HG03558 (cell line): ENCODE data around the gene PGLYRP2.

Experiments
- ATAC-seq: cut with Tn5 transposase; IDR thresholded peaks from one replicate; pipeline ENCODE4 v1.9.1; 2021; ENCODE audit warnings: moderate number of reproducible peaks; ENCODE audit not compliant: unreplicated experiment; ENCODE audit errors: extremely low read depth

Gene PGLYRP2

DNA sequence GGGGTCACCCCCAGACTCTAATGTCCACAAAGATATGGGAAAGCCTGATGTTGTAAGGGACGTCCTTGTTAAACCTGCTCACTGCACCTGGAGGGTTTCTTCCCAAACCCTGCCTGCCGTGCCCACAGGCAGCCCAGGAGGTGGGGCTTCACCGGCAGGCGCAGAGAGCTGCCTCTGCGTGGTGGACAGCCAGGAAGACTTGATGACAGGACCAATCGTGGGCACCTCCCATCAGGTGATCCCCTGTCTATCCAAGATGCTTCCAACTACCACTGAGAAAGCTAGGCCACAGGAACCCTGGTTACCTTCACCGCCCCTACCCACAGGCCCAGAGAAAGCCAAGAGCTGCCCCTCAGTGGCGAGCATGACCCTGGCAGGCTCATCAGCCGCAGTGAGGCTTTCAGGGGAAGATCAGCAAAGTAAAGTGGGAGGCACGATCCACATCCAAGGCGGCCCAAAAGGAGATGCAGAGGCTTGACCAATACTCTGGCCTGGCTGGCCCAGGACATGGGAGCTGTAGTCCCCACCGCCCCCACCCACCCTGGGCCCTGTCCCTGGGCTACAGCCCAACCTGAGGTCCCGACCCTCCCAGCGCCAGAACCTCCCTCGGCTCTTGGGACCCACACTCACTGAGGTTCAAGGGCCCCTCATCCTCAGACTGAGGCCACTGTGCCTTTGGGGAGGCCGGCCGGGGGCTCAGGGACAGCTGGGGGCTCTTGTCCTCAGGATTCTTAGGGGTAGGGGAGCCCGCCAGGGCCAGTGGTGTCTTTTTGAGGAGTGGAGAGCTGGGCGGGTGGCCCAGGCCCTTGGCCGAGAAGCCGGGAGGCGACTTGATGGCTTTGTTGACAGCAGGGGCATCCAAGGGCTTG lies 50.1 kb downstream of the PGLYRP2 start:
- ATAC-seq: no peak

DNA sequence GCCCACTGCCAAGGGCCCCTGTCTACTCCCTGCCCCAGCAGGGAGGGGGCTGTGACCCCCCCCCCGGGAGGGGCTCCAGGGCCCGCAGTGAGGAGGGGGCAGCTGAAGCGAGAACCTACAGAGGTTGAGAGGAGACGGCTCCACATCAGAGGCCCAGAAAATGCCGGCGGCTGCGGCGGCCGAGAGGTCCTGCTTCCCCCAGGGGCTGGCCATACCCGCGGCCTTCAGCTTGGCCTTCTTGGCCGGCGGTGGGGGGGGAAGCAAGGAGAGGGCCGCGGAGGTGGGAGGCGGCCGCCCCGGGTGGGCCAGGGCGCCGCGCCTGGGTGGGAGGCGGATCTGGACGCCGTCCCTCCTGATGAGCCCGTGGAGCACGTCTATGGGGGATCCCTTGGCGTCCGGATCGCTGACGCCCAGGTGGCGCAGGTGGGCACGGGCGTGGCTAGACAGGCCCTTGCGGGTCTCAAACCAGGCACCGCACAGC lies 51.3 kb downstream of the PGLYRP2 start:
- no peak for ATAC-seq

DNA sequence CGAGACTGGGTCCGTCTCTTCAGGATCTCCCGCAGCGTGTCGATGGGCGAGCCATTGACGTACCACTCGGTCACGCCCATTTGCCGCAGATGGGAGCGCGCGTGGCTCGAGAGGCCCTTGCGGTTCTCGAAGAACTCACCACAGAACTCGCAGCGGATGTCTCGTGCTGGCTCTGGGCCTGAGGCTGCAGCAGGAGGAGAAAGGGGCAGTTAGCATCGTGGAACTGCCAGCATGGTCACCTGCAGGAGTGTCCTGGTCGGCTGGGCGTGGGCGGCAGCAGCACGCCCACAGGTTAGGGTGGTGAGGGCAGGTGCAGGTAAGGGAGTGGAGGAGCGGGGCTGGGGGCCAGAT lies 52.0 kb downstream of the PGLYRP2 start:
- no peak for ATAC-seq

DNA sequence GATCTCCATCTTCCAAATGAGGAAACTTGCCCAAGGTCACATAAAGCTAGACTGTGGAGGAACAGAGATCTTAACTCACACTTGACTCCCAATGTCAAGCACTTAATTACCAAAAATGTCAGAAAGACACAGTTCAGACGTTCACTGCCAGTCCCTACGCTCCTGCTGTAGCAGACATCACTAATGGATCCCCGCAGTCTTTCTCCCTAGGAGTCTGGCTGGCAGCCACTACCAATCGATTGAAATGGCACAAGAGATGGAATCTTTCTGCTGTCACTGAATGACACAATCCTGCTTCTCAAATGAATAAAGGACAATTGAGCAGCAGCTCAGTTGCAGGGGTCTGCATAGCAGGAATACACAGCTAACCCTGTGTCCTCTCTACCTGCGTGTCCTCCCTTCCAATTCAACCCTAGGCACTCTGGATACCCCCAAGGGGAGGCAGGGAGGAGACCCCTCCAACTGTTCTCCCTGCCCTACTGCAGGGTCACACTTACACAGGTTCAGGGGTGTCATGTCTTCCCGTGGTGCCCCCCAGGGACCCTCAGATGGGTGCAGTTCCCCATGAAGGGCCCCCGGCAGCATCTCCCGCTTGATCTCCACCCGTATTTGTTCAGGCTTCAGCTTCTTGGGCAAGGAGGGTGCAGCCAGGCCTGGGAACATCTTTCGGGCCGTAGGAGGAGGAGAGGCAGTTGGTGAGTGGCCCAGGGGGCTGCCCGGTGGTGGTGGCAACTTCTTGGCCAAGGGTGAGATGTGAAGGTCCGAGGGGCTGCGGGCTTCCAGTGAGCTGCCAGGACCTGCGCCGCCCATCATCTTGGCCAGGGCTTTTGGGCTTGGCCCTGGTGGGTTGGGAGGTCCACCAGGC lies 52.6 kb downstream of the PGLYRP2 start:
- ATAC-seq: no peak

DNA sequence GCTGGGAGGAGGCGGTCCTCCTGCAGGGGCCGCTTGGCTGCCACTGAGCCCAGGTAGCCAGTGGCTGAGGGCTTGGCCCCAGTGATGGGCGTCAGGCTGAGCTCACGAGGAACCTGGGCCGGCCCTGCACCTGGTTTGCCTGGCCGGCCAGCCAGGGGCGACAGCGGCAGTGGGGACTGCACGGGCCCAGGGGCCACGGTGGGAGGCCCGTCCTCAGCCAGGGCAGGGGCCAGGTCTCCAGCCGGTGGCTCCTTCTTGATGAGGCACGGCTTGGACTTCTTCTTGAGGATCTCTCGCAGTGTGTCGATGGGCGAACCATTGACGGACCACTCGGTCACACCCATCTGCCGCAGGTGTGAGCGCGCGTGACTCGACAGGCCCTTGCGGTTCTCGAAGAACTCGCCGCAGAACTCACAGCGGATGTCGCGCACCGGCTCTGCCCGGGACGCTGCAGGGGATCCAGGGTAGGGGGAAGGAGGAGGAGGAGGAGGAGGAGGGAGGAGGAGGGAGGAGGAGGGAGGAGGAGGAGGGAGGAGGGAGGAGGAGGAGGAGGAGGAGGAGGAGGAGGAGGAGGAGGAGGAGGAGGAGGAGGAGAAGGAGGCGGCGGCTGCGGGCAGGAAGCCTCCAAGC lies 53.9 kb downstream of the PGLYRP2 start:
- ATAC-seq: no peak

DNA sequence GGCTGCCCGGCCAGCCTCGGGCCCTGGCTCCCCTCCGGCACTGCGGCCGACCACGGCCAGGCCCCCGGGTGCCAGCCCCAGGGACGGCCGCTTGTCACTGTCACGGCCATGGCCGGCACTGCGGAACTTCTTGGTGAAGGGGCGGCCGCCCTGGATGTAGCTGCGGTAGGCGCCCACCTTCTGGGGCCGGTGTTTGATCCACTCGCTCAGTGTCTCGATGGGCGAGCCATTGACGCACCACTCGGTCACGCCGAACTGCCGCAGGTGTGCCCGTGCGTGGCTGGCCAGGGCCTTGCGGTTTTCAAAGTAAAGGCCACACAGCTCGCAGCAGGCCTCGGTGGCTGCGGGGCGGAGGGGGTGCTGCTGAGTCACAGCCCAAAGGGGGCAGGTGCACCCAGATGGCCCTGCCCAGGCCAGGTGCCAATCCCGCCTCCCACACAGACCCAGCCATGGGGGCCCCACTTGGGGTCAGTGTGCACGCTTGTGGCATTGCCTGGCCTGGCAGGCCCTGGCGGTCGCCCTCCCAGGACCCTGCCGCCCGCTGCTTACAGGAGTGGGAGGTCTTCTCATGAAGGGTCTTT lies 54.5 kb downstream of the PGLYRP2 start:
- no peak for ATAC-seq

DNA sequence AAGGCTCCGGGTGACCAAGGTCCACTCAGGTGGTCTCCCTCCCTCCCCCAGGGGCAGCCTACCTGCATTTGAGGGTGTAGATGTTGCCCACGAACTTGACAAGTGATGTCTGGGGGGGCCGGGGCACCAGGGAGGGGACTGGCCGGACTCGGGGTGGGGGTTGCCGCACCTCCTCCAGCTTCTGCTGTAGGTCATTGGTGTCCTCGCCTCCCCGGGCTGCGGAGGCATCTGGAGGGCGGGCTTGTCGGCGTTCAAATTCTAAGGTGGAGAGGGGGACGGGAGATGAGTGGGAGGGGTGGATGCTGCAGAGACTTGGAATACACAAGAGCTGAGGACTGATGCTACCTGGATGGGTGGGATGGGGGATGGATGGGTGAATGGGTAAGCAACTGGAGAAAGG lies 55.2 kb downstream of the PGLYRP2 start:
- no peak for ATAC-seq

DNA sequence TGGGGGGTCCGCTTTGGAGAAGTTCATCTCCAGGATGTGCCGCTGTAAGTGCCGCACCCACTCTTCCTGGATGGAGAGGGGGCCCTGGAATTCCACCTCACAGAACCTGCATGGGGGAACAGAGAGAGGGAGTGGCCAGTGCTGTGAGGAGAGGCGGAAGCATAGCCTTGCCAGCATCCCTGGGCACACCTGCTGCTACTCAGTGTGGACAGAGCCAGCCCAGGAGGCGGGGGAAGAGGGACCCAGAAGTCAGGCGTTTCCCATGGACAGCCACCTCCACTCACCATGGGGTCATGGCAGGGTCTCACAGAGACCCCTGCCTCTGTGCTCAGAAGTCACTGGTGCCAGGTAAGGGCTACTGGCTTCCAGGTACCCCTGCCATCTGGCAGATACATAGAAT lies 56.2 kb downstream of the PGLYRP2 start:
- ATAC-seq: no peak

DNA sequence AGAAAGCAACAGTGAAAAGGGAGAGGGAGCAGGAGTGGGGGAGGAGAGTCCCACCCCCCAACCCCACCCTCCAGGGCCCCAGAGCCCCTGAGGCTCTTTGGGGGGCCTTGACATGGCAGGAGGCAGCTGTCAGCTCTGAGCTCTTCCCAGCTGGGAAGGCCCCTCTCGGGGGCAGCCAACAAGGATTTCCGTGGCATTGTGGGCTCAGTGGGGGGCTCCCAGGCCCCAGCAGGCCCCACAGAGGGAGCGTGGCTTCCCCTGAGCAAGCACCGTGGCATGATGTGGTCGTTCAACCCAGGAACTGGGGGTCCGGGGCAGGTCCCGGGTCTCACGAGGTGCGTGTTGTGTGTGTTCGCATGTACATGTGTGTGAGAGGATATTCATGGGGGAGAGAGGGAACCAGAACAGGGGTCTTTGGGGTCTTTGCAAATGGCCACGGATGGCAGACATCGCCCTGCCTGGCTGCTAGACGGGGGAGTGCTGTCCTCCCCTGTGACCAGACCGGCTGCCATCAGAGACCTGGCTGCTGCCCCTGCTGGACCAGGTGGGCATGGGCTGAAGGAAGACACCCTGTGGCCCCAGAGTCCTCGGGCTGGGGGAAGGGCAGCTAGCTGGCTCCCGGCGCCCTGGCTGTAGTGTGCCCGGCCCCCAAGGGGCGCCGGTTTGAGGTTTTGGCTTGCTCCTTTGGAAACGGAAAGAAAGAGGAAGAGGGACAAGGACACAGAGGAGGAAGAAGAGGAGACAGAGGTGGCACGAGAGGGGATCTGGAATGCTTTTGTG lies 56.8 kb downstream of the PGLYRP2 start:
- ATAC-seq: no peak

DNA sequence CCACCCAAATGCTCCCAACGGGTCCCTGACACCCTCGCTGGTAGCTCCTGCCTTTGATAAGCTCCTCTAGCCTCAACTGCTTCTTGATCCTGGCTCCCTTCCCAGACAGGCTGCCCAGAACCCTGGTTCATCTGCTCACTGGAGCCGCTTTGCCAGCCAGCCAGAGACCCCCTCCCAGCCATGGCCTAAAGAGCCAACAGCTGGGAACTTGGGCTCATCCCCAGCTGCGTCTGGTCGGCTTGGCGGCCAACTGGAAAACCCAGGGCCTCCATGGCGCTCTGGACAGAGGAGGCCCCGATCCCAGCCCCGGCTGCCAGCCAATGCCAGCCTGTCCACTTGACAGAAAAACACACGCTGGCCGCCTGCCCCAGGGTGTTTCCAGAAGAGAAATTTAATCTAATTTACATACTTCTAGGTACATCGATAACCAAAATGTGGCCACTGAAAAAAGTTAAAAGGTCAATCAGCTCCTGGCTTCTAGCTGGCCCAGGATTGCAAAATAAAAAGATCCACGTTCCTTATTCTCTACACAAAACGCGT lies 57.5 kb downstream of the PGLYRP2 start:
- ATAC-seq: no peak

DNA sequence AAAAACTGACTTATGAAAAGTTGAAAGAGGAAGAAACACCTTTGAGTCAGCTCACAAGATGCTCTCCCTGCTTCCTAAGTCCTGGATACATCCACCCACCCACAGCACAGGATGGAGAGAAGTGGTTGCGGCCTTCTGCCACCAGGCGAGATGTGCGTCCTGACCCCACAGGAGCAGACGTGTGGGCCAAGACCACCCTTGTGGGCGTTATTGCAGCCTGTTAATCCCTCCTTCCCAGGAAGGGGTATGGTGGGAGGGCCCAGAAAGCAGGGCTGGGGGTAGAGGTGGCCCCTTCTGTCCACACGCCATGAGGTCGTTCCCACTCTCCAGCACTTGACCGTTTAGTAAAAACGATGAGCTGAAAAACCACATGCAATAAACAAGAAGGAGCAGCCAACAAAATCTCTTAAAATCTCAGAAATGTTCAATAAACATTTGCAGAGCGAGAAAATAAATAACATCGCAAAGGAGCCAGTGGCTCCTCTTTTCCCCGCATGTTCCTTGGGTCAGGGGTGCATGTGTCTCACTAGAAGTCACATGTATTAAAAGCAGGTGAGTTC lies 58.1 kb downstream of the PGLYRP2 start:
- no peak for ATAC-seq

DNA sequence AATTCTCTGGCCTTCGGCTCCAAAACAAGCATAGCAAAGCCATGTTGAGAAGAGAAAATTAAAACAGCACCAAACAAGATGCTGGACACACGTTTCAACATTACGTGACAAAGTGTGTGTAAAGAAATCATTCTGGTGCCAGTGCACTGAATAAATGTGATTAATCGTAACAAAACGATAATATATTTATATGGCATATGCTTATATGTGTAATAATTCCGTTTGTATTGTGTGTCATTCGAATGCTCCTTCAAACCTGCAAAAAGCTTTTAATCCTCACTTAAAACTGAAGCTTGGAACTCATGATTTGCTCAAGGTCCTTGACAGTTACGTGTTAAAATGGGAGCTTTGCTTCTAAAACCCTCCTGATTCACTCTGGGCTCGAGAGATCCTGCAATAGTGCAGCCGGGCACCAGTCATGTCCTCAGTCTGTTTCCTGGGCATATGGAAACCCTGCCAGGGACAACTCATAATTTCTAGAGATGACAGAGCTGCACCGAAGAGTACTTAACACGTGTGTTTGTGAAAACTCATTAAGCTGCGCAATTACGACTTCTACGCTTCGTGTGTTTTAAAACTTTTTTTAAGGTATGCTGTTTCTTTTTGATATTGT lies 59.8 kb downstream of the PGLYRP2 start:
- ATAC-seq: no peak
